ENCODE data around the gene TDP1.

TDP1 gene

GRCh38 chr14:89955745-89956660 lies at the start of gene TDP1:
TSS of gene TDP1 (plus strand) at chr14:89955927. CDS start at chr14:89963115, 7,188 bp downstream.
- DNase-seq, result peak; percentile 73

DNA sequence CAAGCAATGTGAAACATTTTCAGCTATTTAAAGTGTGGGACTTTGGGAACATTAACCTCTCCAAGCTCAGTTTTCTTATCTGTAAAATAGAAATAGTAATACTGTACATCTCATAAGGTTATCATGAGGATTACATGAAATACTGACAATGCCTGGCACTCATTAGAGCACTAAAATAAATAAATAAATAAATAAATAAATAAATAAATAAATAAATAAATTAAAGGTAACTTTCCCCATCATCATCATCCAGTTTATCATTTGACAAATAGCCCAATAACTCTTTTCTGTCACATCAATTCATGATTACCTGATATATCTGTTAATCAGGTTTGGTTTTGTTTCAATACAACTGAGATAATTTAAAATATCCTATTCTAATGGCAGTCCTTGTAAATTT lies 49.7 kb upstream of the TDP1 start:
- DNase-seq, result no peak

- no peak for DNase-seq
Measured at GRCh38 chr14:89907655-89908054, 48.1 kb upstream of the TDP1 start.

GRCh38 chr14:89908712-89909450 lies 46.8 kb upstream of the TDP1 start:
- no peak for DNase-seq

DNA sequence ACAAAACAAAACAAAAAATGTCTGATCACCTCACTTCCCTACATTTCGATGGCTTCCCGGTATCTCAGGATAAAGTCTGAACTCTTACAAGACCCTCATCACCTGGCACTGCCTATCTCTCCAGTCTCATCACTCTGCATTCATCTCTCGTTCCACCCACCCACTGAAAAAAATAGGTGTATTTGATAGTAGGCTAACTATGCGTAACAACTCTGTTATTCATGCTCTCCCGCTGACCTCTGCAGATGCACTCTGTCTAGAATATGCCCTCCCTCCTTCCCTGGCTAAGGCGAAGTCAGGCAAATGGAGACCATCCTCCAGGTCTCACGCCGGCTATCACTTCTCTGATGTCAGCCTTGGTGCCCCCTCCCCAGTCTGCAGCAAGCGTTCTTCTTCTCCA lies 46.1 kb upstream of the TDP1 start:
- no peak for DNase-seq

DNA sequence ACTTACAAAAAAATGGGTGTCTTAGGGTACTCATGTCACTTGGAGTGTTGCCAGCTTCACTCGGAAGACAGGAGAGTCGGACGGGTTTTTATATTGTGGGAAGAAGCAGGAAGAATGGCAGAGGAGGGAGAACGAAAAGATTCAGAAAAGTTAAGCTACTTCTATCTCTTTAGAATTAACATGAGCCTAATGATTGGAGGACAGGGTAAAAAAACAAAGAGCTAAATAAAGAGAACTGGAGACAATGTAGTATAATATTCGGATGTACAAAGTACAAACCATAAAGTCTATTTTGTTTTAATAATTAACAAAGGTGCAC lies 45.1 kb upstream of the TDP1 start:
- DNase-seq, result no peak

DNA sequence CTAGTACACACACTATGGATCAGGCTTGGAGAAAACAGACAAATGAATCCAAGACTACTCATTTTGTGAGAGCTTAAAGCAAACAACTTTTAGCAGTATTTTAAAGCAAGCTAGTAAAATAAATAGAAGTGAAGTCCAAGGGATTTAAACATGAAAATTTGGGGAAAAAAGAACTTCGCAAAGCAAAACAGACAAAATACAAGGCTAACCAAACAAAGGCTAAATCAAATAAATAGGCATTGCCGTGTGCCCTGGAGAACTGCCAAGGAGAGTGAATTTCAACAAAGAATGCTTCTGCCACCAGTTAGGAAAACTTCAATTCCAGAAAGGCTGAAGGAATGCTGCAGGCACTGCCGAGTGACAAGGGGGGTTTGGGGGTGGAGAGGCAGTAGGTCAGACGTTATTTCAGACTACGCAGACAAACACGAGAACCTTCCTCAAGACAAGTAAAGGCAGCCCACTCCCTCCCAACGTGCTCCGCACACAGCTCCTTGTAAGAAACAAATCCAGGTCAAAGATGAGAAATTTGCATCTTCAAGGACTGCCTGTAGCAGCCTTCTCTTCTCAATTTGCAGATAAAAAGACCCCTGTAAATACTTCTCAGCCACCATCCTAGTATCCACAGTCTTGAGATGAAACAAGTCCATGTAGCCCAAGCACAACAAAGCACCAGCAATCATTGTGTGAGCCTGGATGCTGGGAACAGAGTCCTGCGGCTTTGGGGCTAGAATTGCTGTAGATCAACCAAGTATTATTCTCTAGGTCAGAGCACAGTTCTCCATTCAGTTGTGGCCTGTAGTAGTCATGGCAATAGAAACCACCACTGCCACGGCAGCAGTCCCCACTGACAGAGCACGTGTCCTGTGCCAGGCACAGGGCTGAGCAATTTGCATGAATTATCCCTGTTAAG lies 44.5 kb upstream of the TDP1 start:
- no peak for DNase-seq

DNA sequence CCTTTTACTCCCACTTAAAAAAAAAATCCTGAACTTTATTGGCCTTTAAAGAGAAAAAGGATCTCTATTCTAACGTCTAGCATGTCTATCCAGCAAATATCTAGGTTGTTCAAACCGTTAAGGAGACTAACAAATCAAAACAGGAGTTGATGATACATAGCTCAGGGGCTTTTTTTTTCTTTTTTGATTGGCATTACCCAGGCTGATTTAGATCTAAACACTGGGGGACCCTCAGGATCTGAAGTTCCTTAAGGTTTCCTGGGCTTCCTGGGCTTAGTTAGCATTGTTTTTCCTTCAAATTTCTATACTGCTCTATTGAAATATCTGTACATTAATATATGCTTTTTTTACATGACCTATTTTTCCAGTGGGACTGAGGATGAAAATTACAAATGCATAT lies 43.5 kb upstream of the TDP1 start:
- no peak for DNase-seq

GRCh38 chr14:89912667-89913211 lies 43.0 kb upstream of the TDP1 start:
- DNase-seq, result no peak

DNA sequence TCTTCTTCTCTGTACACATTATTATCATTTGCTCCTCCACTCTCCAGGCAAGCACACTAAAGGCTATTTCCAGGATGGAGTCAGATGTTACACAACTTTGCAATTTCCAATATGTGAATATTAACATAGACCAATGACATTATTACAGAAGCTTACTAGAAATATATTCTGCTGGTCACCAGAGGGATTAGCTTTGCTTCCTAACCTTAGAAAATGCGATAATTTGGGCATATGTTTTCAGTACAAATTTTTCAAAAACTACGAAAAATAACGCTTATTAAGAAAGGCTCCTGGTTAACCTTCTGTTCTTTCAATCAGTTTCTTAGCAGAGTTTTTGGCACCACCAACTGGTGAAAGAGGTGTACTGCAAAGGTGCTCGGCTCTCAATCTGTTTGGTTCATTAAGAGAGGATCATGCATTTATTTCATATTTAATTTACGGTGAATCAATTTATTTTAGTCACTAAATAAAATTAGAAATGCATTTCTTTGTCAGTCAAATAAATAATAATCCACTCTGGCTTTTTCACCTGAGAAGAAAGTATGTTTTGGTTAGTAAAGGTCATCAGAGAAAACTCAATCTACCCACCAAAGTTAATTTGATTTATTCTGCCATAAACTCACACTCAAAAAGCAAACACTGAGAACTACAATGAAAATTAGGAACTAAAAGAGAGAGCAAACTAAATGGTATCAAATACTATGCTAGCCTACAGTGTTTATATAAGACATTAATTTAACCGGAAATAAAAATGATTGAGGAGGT lies 40.4 kb upstream of the TDP1 start:
- peak; percentile 4 for DNase-seq

DNA sequence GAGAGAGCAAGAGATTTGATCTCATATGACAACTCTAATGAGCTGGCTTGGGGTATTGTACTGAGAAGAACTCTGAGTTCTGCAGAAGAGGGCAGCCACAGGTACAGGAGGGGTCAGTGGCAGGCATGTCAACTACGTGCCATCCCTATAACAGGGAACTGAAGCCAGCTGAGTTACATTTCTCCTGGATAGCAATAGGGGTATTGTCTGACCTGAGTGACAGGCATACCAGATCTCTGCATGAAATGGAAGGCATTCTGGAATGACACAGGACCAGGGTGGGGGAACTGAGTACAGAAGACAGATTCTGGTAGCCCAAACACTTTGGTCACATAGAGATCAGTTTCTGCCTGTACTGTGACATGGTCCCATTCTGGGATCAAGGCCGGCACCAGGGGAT lies 37.0 kb upstream of the TDP1 start:
- DNase-seq, result no peak

DNA sequence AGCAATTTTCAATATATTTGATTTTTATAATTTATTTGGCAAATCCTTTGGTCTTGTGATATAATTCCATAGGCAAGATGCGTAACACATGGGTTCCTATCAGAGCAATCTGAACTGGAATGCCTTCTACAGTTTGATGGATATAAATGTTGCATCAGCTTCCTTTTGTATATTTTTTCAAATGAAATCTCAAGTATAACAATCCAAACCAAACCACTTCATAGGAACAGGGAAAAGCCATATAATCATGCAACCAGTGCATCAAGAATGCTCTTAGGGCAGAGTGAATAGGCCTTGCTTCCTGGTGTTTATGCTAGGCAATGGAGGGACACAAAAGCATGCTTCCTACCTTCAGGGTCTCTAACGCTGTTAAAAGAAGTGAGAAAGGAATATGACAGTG lies 35.7 kb upstream of the TDP1 start:
- no peak for DNase-seq

GRCh38 chr14:89921346-89921745 lies 34.4 kb upstream of the TDP1 start:
- DNase-seq, result no peak

- no peak for DNase-seq
Measured at GRCh38 chr14:89922031-89922907, 33.5 kb upstream of the TDP1 start.

DNA sequence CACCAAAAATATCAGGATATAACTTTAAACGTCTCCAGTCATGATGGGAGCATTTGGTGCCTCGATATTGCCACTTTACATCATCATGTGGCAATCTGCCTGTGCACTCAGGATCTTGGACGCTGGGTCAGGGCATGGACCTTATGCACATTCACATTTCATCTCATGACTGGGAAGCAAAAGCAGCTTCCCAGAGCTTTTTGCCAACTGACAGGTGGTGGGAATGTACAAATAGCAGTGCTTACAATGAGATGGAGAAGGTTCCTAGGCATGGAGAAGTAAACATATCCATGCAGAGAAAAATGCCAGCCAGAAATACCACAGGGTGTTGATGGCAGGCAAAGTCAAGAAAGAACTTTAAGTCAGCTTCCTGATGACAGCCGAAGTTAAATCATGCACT lies 31.5 kb upstream of the TDP1 start:
- DNase-seq, result no peak

GRCh38 chr14:89926694-89927093 lies 29.0 kb upstream of the TDP1 start:
- DNase-seq, result no peak

DNA sequence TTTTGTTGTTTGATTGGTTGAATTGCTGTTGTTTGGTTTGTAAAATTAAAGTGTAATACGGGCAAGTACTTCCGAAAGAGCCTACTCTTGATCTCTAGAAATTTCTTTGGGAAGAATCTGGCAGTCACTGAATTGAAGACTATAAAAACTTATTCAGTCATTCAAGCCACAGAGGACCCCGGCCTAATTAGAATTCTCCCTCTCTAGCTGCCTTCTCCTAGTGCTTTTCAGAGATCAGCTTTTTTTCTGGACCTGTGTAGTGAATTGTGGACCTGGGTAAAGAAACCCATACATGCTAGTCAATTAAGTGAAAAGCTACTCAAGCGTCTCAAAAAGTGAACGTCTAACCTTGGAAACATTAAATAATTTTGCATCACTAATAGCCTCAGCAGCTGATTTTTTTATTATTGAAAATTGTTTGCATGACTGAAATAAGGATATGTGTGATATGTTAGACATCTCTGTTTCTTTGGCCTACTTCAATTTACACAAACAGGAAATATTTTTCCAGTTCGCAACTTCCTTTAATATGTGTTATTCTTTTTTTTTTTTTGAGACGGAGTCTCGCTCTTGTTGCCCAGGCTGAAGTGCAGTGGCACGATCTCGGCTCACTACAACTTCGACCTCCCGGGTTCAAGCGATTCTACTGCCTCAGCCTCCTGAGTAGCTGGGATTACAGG lies 28.4 kb upstream of the TDP1 start:
- DNase-seq, result no peak

- no peak for DNase-seq
Measured at GRCh38 chr14:89933002-89933401, 22.7 kb upstream of the TDP1 start.

GRCh38 chr14:89936654-89937185 lies 19.0 kb upstream of the TDP1 start:
- no peak for DNase-seq

DNA sequence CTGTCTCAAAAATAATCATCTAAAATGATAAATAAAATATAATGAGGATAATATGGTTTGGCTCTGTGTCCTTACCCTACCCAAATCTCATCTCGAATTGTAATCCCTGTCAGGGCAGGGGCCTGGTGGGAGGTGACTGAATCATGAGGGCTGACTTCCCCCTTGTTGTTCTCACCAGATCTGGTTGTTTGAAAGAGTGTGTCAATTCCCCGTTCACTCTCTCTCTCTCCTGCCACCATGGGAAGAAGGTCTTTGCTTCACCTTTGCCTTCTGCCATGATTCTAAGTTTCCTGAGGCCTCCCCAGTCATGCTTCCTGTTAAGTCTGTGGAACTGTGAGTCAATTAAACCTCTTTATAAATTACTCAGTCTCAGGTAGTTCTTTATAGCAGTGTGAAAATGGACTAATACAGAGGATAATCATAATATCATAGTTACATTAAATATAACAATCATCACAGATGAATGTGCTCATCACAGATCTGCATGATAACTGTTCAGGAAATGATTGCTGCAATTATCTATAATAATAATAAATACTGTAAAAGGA lies 13.8 kb upstream of the TDP1 start:
- DNase-seq, result no peak
